K562 (cell line): ENCODE measurements around the gene LRP10. TPM values are rescaled to one million over a fixed set of nuclear protein-coding genes. Genes with fewer than 3 reads are reported as not detected.
A peak's percentile ranks its signal among the peaks of the same experiment; 100 is the strongest.

Source experiments
- BRD4 ChIP-seq: fragments of 200-600 bp; sonication (generic); IDR thresholded peaks from 2 replicates; pipeline ENCODE4 v1.6.1; 2017; ENCODE audit warnings: inconsistent platforms
- FIP1L1 ChIP-seq: fragments of 200-400 bp; formaldehyde crosslinking; IDR thresholded peaks from 2 replicates; pipeline ENCODE4 v1.6.1; 2018; ENCODE audit warnings: mild to moderate bottlenecking, low read depth, low read length; ENCODE audit not compliant: poor library complexity, severe bottlenecking
- KLF1 ChIP-seq: fragments of 450-650 bp; IDR thresholded peaks from 2 replicates; pipeline ENCODE4 v1.6.1; 2016; ENCODE audit warnings: missing genetic modification characterization, missing compliant biosample characterization
- KLF6 ChIP-seq: fragments of 250-450 bp; sonication (Bioruptor Pico); IDR thresholded peaks from 2 replicates; pipeline ENCODE4 v1.4.0; 2020; ENCODE audit warnings: mild to moderate bottlenecking, moderate library complexity, borderline replicate concordance
- MEIS2 ChIP-seq: fragments of 450-650 bp; IDR thresholded peaks from 2 replicates; pipeline ENCODE4 v1.6.1; 2014; ENCODE audit warnings: mild to moderate bottlenecking; ENCODE audit not compliant: partially characterized antibody
- MYC ChIP-seq, 2 experiments: fragments of 250-450 bp in 1 of 2; sonication (Bioruptor Pico) in 1 of 2; IDR thresholded peaks; 2 replicates each; pipeline versions ENCODE4 v1.5.1 to v1.6.1; 2012 to 2021; ENCODE audit warnings: low read depth in 2 of 2, borderline replicate concordance in 1 of 2, improper control_type of control experiment in 1 of 2, low read length in 1 of 2, mild to moderate bottlenecking in 1 of 2, moderate library complexity in 1 of 2
- NFATC3 ChIP-seq: fragments of 450-650 bp; IDR thresholded peaks from 2 replicates; pipeline ENCODE4 v1.6.1; 2017; ENCODE audit warnings: mild to moderate bottlenecking
- NONO ChIP-seq, 2 experiments: fragments of 200-400 bp in 1 of 2; fragments of 450-650 bp in 1 of 2; formaldehyde crosslinking in 1 of 2; IDR thresholded peaks; 2 replicates each; pipeline ENCODE4 v1.6.1; 2017; ENCODE audit warnings: low read depth in 2 of 2, mild to moderate bottlenecking in 2 of 2, moderate library complexity in 2 of 2, low read length in 1 of 2
- NR2C2 ChIP-seq, 2 experiments: fragments of 200-800 bp in 1 of 2; sonication (Bioruptor generic) in 1 of 2; sonication (generic) in 1 of 2; formaldehyde crosslinking in 1 of 2; IDR thresholded peaks; 2 replicates each; pipeline versions ENCODE4 v1.6.1 to v1.8.0; 2016 to 2022; ENCODE audit warnings: mild to moderate bottlenecking in 1 of 2, missing compliant biosample characterization in 1 of 2, missing genetic modification characterization in 1 of 2, missing genetic modification reagents in 1 of 2
- PHF20 ChIP-seq: fragments of 450-650 bp; IDR thresholded peaks from 2 replicates; pipeline ENCODE4 v1.6.1; 2018; ENCODE audit not compliant: partially characterized antibody
- POLR2B ChIP-seq: fragments of 450-650 bp; IDR thresholded peaks from 2 replicates; pipeline ENCODE4 v1.6.1; 2018; ENCODE audit warnings: low read depth; ENCODE audit not compliant: partially characterized antibody
- POLR2H ChIP-seq: IDR thresholded peaks from 2 replicates; pipeline ENCODE4 v1.6.1; 2016; ENCODE audit warnings: missing genetic modification characterization, low read depth, mild to moderate bottlenecking, control low read depth, missing compliant biosample characterization, moderate library complexity
- RHOXF2B ChIP-seq: fragments of 250-450 bp; sonication (Bioruptor Pico); conservative IDR thresholded peaks from 2 replicates; pipeline ENCODE4 v1.5.1; 2021
- SETDB1 ChIP-seq: IDR thresholded peaks from one replicate; pipeline ENCODE4 v1.6.1; 2012; ENCODE audit warnings: low read length, control low read depth, inconsistent platforms
- SMAD1 ChIP-seq: fragments of 150-350 bp; IDR thresholded peaks from 2 replicates; pipeline ENCODE4 v1.6.1; 2014; ENCODE audit warnings: low read length, low read depth; ENCODE audit not compliant: partially characterized antibody
- SMAD4 ChIP-seq: fragments of 250-450 bp; sonication (Bioruptor Pico); conservative IDR thresholded peaks from 2 replicates; pipeline ENCODE4 v1.8.0; 2021; ENCODE audit warnings: inconsistent platforms, mild to moderate bottlenecking, moderate library complexity
- ZNF695 ChIP-seq: fragments of 450-650 bp; formaldehyde crosslinking; IDR thresholded peaks from 2 replicates; pipeline ENCODE4 v1.4.0; 2020; ENCODE audit warnings: mild to moderate bottlenecking, moderate library complexity
- polyA plus RNA-seq, 8 experiments: library from polyadenylated mRNA; depleted of rRNA in 4 of 8; stranded (reverse) in 5 of 8; unstranded in 3 of 8; fragments of >200 nt; fragmentation: Nextera tagmentation in 2 of 8; fragmentation: Illumina TruSeq in 1 of 8; extraction: Ambion mirVana in 2 of 8; extraction: Trizol in 1 of 8; gene quantifications; 2 replicates each; pipeline versions ENCODE4 v1.2.1 to v1.2.3, GENCODE V29; 2011 to 2014; ENCODE audit warnings: inconsistent platforms in 1 of 8, missing spikeins in 1 of 8
- total RNA-seq, 7 experiments: library from RNA; depleted of rRNA in 6 of 7; stranded (reverse); fragments of >200 nt in 6 of 7; fragmentation: Illumina TruSeq in 2 of 7; extraction: Trizol in 2 of 7; gene quantifications; 2 replicates each; pipeline versions ENCODE4 v1.2.1 to v1.2.3, GENCODE V29; 2011 to 2021; ENCODE audit warnings: low replicate concordance in 1 of 7
- TF ChIP-seq, protein P1 (sequence below): fragments of 450-650 bp; IDR thresholded peaks from 2 replicates; pipeline ENCODE4 v1.6.1; 2016; ENCODE audit warnings: low read depth, mild to moderate bottlenecking, moderate library complexity
- TF ChIP-seq, protein P2 (sequence below): sonication (generic); IDR thresholded peaks from 2 replicates; pipeline ENCODE4 v1.6.1; 2016
- TF ChIP-seq, protein P3 (sequence below): fragments of 450-650 bp; IDR thresholded peaks from 2 replicates; pipeline ENCODE4 v1.6.1; 2016; ENCODE audit warnings: missing biosample characterization, missing genetic modification characterization
- TF ChIP-seq, protein P4 (sequence below): fragments of 250-450 bp; sonication (Bioruptor Pico); IDR thresholded peaks from 2 replicates; pipeline ENCODE4 v1.9.0; 2021; ENCODE audit warnings: mild to moderate bottlenecking, inconsistent platforms

Gene LRP10
- total and polyA plus RNA-seq, 9 of the 15 experiments (the other 6 are each of a cell fraction or from before 2014, with no cell fraction given) = 1.3 to 45.5 (median 10.9) TPM

DNA sequence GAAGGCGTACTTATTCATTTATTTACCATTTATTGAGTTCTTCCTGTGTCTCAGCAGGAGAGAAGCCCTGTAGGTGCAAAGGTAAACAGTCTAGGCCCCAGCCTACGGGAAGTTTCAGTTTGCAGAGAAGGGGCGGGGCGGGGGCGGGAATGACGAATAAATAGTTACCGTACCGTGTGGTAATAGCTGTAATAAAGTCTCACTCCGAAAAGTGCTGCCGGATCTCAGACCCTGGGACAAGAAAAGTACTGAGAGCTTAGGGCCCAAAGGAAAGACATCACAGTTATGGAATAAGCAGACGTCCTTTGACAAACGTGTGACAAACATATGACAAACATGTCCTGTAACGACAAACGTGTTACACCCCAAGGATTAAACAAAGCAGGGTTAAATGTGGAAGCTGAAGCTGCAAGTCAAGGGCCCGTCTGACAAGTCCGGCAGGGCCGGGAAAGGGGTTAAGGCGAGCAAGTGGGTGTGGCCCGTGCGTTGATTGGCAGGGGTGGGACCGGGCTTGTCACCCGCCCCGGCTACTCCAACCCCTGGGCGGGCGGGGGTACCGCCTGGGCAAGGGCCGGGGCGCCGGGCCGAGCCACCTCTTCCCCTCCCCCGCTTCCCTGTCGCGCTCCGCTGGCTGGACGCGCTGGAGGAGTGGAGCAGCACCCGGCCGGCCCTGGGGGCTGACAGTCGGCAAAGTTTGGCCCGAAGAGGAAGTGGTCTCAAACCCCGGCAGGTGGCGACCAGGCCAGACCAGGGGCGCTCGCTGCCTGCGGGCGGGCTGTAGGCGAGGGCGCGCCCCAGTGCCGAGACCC lies at the start of gene LRP10 (continued):
- TF ChIP-seq SMAD4 (peak; percentile 86), BRD4 (no peak), NR2C2 (CRISPR knock-in tag; IDR thresholded peaks at IDR 0.05) (peak; percentile 53; the same call in 1 of the 2 replicates), NR2C2 (tag; IDR thresholded peaks at IDR 0.05) (peak; percentile 70; the same call in 1 of the 2 replicates), FIP1L1 (peak; percentile 76), MEIS2 (peak; percentile 90), NONO (IDR thresholded peaks at IDR 0.05; ENCODE audit: low read depth in 2 of 2, low read length in 1 of 2) (no peak; a peak in 1 of 4 replicates), POLR2H (tag) (peak; percentile 82), RHOXF2B (CRISPR knock-in tag) (0 out of 2 replicates have a peak, but pooled peaks have one; percentile 10), ZNF695 (no peak), NFATC3 (0 out of 2 replicates have a peak, but pooled peaks have one; percentile 57), KLF1 (peak; percentile 80), MYC (IDR thresholded peaks at IDR 0.05; ENCODE audit: low read depth, low read length) (0 out of 2 replicates have a peak, but pooled peaks have one; percentile 39), MYC (CRISPR knock-in tag; IDR thresholded peaks at IDR 0.05; ENCODE audit: borderline replicate concordance, low read depth) (no peak), SMAD1 (peak; percentile 19), SETDB1 (no peak), POLR2B (peak; percentile 89), PHF20 (peak; percentile 45), KLF6 (CRISPR knock-in tag) (peak; percentile 69; the same call in 1 of the 2 replicates)
- TF ChIP-seq, protein P1, sequence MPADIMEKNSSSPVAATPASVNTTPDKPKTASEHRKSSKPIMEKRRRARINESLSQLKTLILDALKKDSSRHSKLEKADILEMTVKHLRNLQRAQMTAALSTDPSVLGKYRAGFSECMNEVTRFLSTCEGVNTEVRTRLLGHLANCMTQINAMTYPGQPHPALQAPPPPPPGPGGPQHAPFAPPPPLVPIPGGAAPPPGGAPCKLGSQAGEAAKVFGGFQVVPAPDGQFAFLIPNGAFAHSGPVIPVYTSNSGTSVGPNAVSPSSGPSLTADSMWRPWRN = no peak
- TF ChIP-seq, protein P2, sequence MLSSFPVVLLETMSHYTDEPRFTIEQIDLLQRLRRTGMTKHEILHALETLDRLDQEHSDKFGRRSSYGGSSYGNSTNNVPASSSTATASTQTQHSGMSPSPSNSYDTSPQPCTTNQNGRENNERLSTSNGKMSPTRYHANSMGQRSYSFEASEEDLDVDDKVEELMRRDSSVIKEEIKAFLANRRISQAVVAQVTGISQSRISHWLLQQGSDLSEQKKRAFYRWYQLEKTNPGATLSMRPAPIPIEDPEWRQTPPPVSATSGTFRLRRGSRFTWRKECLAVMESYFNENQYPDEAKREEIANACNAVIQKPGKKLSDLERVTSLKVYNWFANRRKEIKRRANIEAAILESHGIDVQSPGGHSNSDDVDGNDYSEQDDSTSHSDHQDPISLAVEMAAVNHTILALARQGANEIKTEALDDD = 0 out of 2 replicates have a peak, but pooled peaks have one; percentile 47
- TF ChIP-seq, protein P3, sequence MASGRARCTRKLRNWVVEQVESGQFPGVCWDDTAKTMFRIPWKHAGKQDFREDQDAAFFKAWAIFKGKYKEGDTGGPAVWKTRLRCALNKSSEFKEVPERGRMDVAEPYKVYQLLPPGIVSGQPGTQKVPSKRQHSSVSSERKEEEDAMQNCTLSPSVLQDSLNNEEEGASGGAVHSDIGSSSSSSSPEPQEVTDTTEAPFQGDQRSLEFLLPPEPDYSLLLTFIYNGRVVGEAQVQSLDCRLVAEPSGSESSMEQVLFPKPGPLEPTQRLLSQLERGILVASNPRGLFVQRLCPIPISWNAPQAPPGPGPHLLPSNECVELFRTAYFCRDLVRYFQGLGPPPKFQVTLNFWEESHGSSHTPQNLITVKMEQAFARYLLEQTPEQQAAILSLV (tag) = no peak
- TF ChIP-seq, protein P4, sequence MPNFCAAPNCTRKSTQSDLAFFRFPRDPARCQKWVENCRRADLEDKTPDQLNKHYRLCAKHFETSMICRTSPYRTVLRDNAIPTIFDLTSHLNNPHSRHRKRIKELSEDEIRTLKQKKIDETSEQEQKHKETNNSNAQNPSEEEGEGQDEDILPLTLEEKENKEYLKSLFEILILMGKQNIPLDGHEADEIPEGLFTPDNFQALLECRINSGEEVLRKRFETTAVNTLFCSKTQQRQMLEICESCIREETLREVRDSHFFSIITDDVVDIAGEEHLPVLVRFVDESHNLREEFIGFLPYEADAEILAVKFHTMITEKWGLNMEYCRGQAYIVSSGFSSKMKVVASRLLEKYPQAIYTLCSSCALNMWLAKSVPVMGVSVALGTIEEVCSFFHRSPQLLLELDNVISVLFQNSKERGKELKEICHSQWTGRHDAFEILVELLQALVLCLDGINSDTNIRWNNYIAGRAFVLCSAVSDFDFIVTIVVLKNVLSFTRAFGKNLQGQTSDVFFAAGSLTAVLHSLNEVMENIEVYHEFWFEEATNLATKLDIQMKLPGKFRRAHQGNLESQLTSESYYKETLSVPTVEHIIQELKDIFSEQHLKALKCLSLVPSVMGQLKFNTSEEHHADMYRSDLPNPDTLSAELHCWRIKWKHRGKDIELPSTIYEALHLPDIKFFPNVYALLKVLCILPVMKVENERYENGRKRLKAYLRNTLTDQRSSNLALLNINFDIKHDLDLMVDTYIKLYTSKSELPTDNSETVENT (CRISPR knock-in tag) = peak; percentile 67; the same call in 1 of the 2 replicates
